Sigmoid colon (tissue), 7 donors: ENCODE measurements around the gene CBX2. TPM values are rescaled to one million over a fixed set of nuclear protein-coding genes. Genes with fewer than 3 reads are reported as not detected.

Experiments used
- DNase-seq: peaks from one replicate; pipeline ENCODE4 v3.0.0-alpha.2; 2019
- H3K27ac ChIP-seq, 4 donors: fragments of 200-600 bp; sonication (generic); one replicate each; pipeline ENCODE4 v1.5.1; 2016 to 2019; ENCODE audit warnings: mild to moderate bottlenecking in 1 of 4
- H3K27me3 ChIP-seq, 3 donors: fragments of 200-600 bp; sonication (generic); one replicate each; pipeline ENCODE4 v1.5.1; 2019; ENCODE audit warnings: mild to moderate bottlenecking in 1 of 3
- H3K36me3 ChIP-seq, 4 donors: fragments of 200-600 bp; sonication (generic); one replicate each; pipeline ENCODE4 v1.5.1; 2016 to 2019
- H3K4me1 ChIP-seq, 4 donors: fragments of 200-600 bp; sonication (generic); one replicate each; pipeline ENCODE4 v1.5.1; 2017 to 2019
- H3K4me3 ChIP-seq, 4 donors: fragments of 200-600 bp; sonication (generic); one replicate each; pipeline ENCODE4 v1.5.1; 2017 to 2019; ENCODE audit warnings: mild to moderate bottlenecking in 2 of 4, moderate library complexity in 1 of 4
- H3K9me3 ChIP-seq, 4 donors: fragments of 200-600 bp in 3 of 4; sonication (generic) in 3 of 4; one replicate each; pipeline versions ENCODE4 v1.5.1 to v1.6.1; 2013 to 2019
- CTCF ChIP-seq, 4 experiments: fragments of 450-650 bp in 3 of 4; fragments of 200-600 bp in 1 of 4; IDR thresholded peaks; one replicate each; pipeline ENCODE4 v1.5.1; 2016 to 2019; ENCODE audit warnings: antibody characterized with exemption in 4 of 4, mild to moderate bottlenecking in 3 of 4, moderate library complexity in 2 of 4
- EP300 ChIP-seq, 4 donors: sonication (generic); formaldehyde crosslinking; IDR thresholded peaks; one replicate each; pipeline ENCODE4 v1.6.1; 2017; ENCODE audit warnings: antibody characterized with exemption in 4 of 4
- POLR2A ChIP-seq, 2 donors: fragments of 450-650 bp; IDR thresholded peaks; one replicate each; pipeline ENCODE4 v1.6.1; 2016; ENCODE audit warnings: antibody characterized with exemption in 2 of 2, mild to moderate bottlenecking in 2 of 2, moderate library complexity in 2 of 2
- POLR2AphosphoS5 ChIP-seq, 4 donors: sonication (generic); formaldehyde crosslinking; IDR thresholded peaks; one replicate each; pipeline ENCODE4 v1.6.1; 2017; ENCODE audit warnings: antibody characterized with exemption in 4 of 4
- WGBS, 2 donors: extraction: QIAGEN DNeasy Blood & Tissue Kit; methylation state at CpG; one replicate each; pipeline ENCODE4 v1.1.7; 2013; 5-methylcytosine and 5-hydroxymethylcytosine counted together
- intact Hi-C: fragments of 100-400 bp; cut with DNase I; formaldehyde crosslinking; loops from one replicate; pipeline ENCODE4 v1.15.1; 2023
- polyA plus RNA-seq, 3 donors: library from polyadenylated mRNA; stranded (reverse); fragments of 200-250 nt; gene quantifications; one replicate each; pipeline ENCODE4 v1.2.3, GENCODE V29; 2013
- total RNA-seq, 4 donors: library from RNA; depleted of rRNA; stranded (reverse); fragments of >200 nt; gene quantifications; one replicate each; pipeline ENCODE4 v1.1.0, GENCODE V29; 2016
- donor health status: healthy with polysubstance abuse.
- donor health status: Bipolar disorder and iron deficiency.
- donor health status: healthy.

Gene CBX2
- total and polyA plus RNA-seq, 7 donors, result under 0.01 to 2.0 (median 0.34) TPM; not detected in 1

GRCh38 chr17:79785900-79786810 is 8.2 kb downstream of the CBX2 start:
- H3K9me3 ChIP-seq, result no peaks in the 10 kb centered on the region
- WGBS, 2 donors, result 81 to 92% methylated on average over 15 of the region's 15 CpGs
- DNase-seq, result no peak
- H3K36me3 ChIP-seq, result no peaks in the 10 kb centered on the region
- intact Hi-C loops, result no loop called here
- H3K27ac ChIP-seq, result no peak overlapping the region
- H3K27me3 ChIP-seq, result peaks cover 39 to 94% (median 93%) of the 10 kb centered on the region in 3 donors
- peaks cover 0 to 14% (median 11%) of the 10 kb centered on the region in 4 donors for H3K4me1 ChIP-seq
- no peak overlapping the region for H3K4me3 ChIP-seq
- TF ChIP-seq CTCF (IDR thresholded peaks at IDR 0.05) (no peak), EP300 (IDR thresholded peaks at IDR 0.05) (no peak), POLR2AphosphoS5 (IDR thresholded peaks at IDR 0.05) (no peak), POLR2A (IDR thresholded peaks at IDR 0.05) (no peak)

GRCh38 chr17:79786930-79787643 is 9.1 kb downstream of the CBX2 start:
- Histone ChIP-seq H3K27ac (no peak overlapping the region), H3K36me3 (no peaks in the 10 kb centered on the region), H3K4me3 (no peak overlapping the region), H3K4me1 (peaks cover 0 to 24% (median 14%) of the 10 kb centered on the region in 4 donors), H3K9me3 (no peaks in the 10 kb centered on the region), H3K27me3 (peaks cover 44 to 96% (median 93%) of the 10 kb centered on the region in 3 donors)
- WGBS, 2 donors, result 78 to 90% methylated on average over 12 of the region's 12 CpGs
- TF ChIP-seq EP300 (IDR thresholded peaks at IDR 0.05), result no peak
- no peak for TF ChIP-seq POLR2A (IDR thresholded peaks at IDR 0.05)
- no peak for TF ChIP-seq POLR2AphosphoS5 (IDR thresholded peaks at IDR 0.05)
- TF ChIP-seq CTCF (IDR thresholded peaks at IDR 0.05), result no peak
- DNase-seq, result no peak
- intact Hi-C loops, result no loop called here

GRCh38 chr17:79788455-79788854 is 10.5 kb downstream of the CBX2 start:
- intact Hi-C loops, result loop anchor here (2.0 kb wide), 1 partner anchor 204 kb away; no protein-coding TSS in a partner anchor
- H3K36me3 ChIP-seq, result no peaks in the 10 kb centered on the region
- no peak for DNase-seq
- no peaks in the 10 kb centered on the region for H3K9me3 ChIP-seq
- H3K27ac ChIP-seq, result no peak overlapping the region
- peaks cover 0 to 37% (median 28%) of the 10 kb centered on the region in 4 donors for H3K4me1 ChIP-seq
- H3K27me3 ChIP-seq, result peaks cover 56 to 100% (median 99%) of the 10 kb centered on the region in 3 donors
- no peak overlapping the region for H3K4me3 ChIP-seq
- WGBS, 2 donors, result 53 to 80% methylated on average over 5 of the region's 5 CpGs
- no peak for TF ChIP-seq POLR2A (IDR thresholded peaks at IDR 0.05)
- TF ChIP-seq POLR2AphosphoS5 (IDR thresholded peaks at IDR 0.05), result no peak
- no peak for TF ChIP-seq EP300 (IDR thresholded peaks at IDR 0.05)
- TF ChIP-seq CTCF (IDR thresholded peaks at IDR 0.05), result no peak

GRCh38 chr17:79788989-79789942 is 11.3 kb downstream of the CBX2 start:
- no peaks in the 10 kb centered on the region for H3K9me3 ChIP-seq
- no peak overlapping the region for H3K27ac ChIP-seq
- no peaks in the 10 kb centered on the region for H3K36me3 ChIP-seq
- intact Hi-C loops, result loop anchor here (2.0 kb wide), 1 partner anchor 204 kb away; no protein-coding TSS in a partner anchor
- no peak overlapping the region for H3K4me3 ChIP-seq
- peaks cover 0 to 44% (median 35%) of the 10 kb centered on the region in 4 donors for H3K4me1 ChIP-seq
- TF ChIP-seq CTCF (IDR thresholded peaks at IDR 0.05) (no peak), POLR2A (IDR thresholded peaks at IDR 0.05) (no peak), EP300 (IDR thresholded peaks at IDR 0.05) (no peak), POLR2AphosphoS5 (IDR thresholded peaks at IDR 0.05) (no peak)
- no peak for DNase-seq
- H3K27me3 ChIP-seq, result peaks cover 57 to 100% (median 99%) of the 10 kb centered on the region in 3 donors
- 24 to 36% methylated on average over 52 of the region's 52 CpGs for WGBS, 2 donors
